NOMO-1 treated with dmso at 0.1 percent for 144 hours (cell line): ENCODE results near the gene LRP1.
A peak's percentile ranks its signal among the peaks of the same experiment; 100 is the strongest.

Source experiments
- DNase-seq: peaks from one replicate; lab custom pipeline; 2025; ENCODE audit not compliant: unreplicated experiment; lab: John Stamatoyannopoulos, UW

The LRP1 gene

GRCh38 chr12:57233357-57234232 lies 105.3 kb downstream of the LRP1 start:
- no peak for DNase-seq

DNA sequence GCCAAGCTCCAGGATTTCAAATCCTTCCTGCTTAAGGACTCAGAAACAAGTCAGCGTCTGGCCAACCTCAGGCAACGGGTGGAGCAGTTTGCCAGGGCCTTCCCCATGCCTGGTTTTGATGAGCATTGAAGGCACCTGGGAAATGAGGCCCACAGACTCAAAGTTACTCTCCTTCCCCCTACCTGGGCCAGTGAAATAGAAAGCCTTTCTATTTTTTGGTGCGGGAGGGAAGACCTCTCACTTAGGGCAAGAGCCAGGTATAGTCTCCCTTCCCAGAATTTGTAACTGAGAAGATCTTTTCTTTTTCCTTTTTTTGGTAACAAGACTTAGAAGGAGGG lies 105.9 kb downstream of the LRP1 start:
- no peak for DNase-seq

DNA sequence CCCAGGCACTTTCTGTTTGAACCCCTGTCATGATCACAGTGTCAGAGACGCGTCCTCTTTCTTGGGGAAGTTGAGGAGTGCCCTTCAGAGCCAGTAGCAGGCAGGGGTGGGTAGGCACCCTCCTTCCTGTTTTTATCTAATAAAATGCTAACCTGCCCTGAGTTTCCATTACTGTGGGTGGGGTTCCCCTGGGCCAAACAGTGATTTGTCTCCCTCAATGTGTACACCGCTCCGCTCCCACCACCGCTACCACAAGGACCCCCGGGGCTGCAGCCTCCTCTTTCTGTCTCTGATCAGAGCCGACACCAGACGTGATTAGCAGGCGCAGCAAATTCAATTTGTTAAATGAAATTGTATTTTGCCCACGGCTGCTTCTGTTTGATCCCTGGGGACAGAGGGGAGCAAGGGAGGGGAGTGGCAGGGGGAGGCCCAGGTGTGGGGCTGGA lies 106.3 kb downstream of the LRP1 start:
- no peak for DNase-seq

- DNase-seq, result no peak
Observed at GRCh38 chr12:57235017-57235727, 106.9 kb downstream of the LRP1 start.

- no peak for DNase-seq
Observed at GRCh38 chr12:57235728-57236131, 107.4 kb downstream of the LRP1 start.

GRCh38 chr12:57236201-57236924 lies 108.1 kb downstream of the LRP1 start:
- DNase-seq, result no peak

GRCh38 chr12:57236925-57237595 lies 108.8 kb downstream of the LRP1 start:
- no peak for DNase-seq

- DNase-seq, result no peak
Observed at GRCh38 chr12:57237596-57237931, 109.3 kb downstream of the LRP1 start.

DNA sequence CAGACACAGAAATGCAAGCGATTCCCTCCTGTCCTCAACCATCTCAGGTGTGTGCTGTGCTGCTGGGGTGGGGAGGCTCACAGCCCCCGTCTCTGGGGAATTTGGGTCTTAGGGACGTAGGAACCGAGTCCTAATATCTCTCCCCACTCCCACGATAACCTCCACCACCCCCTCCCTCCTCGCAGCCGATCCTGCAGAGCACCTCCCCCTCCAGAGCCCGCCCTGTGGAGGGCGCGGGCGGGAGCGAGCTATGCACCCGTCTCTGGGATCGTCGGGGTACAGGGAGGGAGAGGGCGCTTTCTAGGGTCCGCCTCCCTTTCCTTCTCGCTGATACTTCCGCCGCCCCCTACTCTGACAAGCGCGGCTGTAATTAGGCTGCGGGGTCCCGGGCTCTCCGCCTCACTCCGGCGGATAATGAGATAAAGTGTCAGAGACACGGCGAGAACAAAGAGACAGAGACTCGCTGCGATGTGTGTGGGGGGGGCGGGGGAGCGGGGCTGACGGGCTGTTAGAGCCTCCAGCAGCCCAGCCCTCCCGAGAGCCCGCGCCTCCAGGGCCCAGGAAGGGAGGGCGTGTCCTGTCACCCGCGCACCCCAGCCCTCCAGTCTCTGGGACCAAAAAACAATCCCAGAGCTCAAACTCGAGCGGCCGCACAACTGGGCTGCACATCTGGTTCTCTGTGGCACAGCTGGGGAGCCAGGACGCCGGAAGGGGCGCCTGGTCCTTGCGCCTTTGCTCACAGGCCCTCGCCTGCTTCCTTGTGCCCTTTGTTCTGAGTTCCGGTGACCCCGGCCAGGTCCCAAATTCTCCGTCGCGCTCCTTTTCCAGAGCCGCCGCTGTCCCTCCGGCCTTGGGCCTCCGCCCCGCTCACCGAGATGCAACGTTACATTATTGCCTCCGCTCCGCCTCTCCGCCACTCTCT lies 109.9 kb downstream of the LRP1 start:
- no peak for DNase-seq

DNA sequence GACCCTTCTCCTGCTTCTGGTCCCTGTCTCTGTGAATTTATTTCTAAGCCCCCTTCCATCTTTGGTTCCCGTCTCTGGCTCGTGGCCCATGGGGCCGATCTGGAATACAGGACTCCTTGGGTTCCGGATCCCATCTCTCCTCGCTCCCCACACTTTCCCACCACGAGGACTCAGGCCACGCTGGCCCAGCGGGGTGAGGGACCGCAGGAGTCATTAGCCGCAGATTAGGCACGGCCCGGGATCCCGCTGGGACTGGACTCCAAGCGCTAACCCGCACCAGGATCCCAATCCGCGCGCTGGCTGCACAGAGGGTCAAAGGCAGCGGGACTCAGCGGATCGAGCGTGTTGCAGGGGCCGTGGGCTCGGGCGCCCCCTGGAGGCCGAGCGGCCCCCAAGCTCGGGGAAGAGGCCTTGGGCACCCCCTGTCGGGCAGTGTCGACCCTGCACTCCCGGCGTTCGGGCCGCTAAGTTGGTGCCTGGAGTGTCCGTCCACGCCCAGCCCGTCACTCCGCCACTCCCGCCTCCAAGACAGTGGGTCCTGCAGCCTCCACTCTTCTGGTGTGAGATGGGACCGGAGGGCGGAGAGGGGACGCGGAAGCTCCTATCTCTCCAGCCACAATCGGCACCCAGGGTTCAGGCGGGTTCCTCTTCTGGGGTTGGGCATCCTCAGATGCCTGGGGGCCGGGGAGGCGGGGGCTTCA lies 110.7 kb downstream of the LRP1 start:
- DNase-seq, result peak; percentile 82

GRCh38 chr12:57239587-57240065 lies 111.3 kb downstream of the LRP1 start:
- DNase-seq, result no peak

- DNase-seq, result no peak
Observed at GRCh38 chr12:57240066-57240921, 112.0 kb downstream of the LRP1 start.

- DNase-seq, result no peak
Observed at GRCh38 chr12:57240926-57241401, 112.7 kb downstream of the LRP1 start.

DNA sequence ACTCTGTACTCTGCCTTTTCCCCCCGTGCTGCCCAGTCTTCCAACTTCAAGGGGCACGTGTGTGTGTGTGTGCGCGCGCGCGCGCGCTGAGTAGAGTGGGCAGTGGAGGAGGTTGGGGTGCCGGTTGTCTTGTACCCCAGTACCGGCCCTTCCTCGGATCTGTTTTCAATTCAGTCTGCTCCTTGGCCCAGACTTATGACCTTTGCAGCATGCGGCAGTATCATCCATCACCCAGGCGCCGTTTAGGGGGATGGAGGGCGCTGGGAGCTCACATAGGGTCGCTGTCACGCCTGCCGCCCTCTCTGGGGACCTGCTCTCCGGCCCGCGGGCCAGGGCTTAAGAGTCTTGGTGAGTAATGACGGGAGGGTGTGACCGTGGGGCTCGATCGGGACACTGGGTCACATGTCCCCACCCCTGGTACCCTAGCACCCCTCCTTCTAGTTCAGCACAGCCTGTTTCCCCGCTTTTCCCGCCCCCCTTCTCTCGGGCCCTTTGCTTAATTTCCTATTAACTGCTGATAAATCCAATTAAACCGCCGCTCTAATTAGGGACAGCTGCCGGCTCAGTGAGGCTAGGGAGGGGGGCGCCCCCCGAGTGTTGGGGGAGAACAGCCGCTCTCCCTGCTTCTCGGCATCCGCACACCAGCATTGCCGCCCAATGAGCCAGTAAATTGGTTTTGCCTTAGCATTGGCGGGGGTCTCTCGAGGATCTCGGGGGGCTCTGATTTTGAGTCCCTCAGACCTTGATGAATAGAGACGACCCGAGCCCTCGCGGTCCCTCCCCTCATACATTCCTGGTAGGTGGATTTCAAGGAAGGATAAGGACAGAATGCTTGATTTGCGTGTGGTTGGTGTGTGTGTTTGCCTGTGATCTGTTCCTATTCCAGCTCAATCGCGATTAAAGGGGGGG lies 113.4 kb downstream of the LRP1 start:
- DNase-seq, result no peak

- no peak for DNase-seq
Observed at GRCh38 chr12:57242329-57242690, 114.0 kb downstream of the LRP1 start.

GRCh38 chr12:57242691-57243454 lies 114.6 kb downstream of the LRP1 start:
- DNase-seq, result no peak
